ENCODE data around the gene ANKRD37.

The ANKRD37 gene

GRCh38 chr4:185357211-185357610, 39.4 kb upstream of the ANKRD37 start:
- no peak for DNase-seq (ENCODE audit: extremely low read depth, insufficient read length)
- no peak for TF ChIP-seq CTCF (IDR thresholded peaks at IDR 0.05; ENCODE audit: insufficient read depth, low read length, poor library complexity, severe bottlenecking)
- Histone ChIP-seq H3K27me3 (replicated peaks; ENCODE audit: control insufficient read depth, insufficient read depth, low read length) (no peaks in the 10 kb centered on the region), H3K4me3 (replicated peaks; ENCODE audit: low read depth, low read length) (no peak overlapping the region), H3K36me3 (ENCODE audit: control insufficient read depth, insufficient read depth, low read length) (peaks cover 23% of the 10 kb centered on the region)

- Histone ChIP-seq H3K27me3 (replicated peaks; ENCODE audit: control insufficient read depth, insufficient read depth, low read length) (no peaks in the 10 kb centered on the region), H3K4me3 (replicated peaks; ENCODE audit: low read depth, low read length) (no peak overlapping the region), H3K36me3 (ENCODE audit: control insufficient read depth, insufficient read depth, low read length) (peaks cover 22% of the 10 kb centered on the region)
- no peak for TF ChIP-seq CTCF (IDR thresholded peaks at IDR 0.05; ENCODE audit: insufficient read depth, low read length, poor library complexity, severe bottlenecking)
- no peak for DNase-seq (ENCODE audit: extremely low read depth, insufficient read length)
Measured at GRCh38 chr4:185357733-185358440, 38.8 kb upstream of the ANKRD37 start.

- TF ChIP-seq CTCF (IDR thresholded peaks at IDR 0.05; ENCODE audit: insufficient read depth, low read length, poor library complexity, severe bottlenecking), result no peak
- H3K36me3 ChIP-seq (ENCODE audit: control insufficient read depth, insufficient read depth, low read length), result peaks cover 22% of the 10 kb centered on the region
- no peaks in the 10 kb centered on the region for H3K27me3 ChIP-seq (replicated peaks; ENCODE audit: control insufficient read depth, insufficient read depth, low read length)
- H3K4me3 ChIP-seq (replicated peaks; ENCODE audit: low read depth, low read length), result no peak overlapping the region
- DNase-seq (ENCODE audit: extremely low read depth, insufficient read length), result no peak
Measured at GRCh38 chr4:185358514-185358913, 38.1 kb upstream of the ANKRD37 start.

GRCh38 chr4:185358959-185359358, 37.7 kb upstream of the ANKRD37 start:
- H3K4me3 ChIP-seq (replicated peaks; ENCODE audit: low read depth, low read length), result no peak overlapping the region
- H3K27me3 ChIP-seq (replicated peaks; ENCODE audit: control insufficient read depth, insufficient read depth, low read length), result no peaks in the 10 kb centered on the region
- no peak for DNase-seq (ENCODE audit: extremely low read depth, insufficient read length)
- no peak for TF ChIP-seq CTCF (IDR thresholded peaks at IDR 0.05; ENCODE audit: insufficient read depth, low read length, poor library complexity, severe bottlenecking)
- H3K36me3 ChIP-seq (ENCODE audit: control insufficient read depth, insufficient read depth, low read length), result peaks cover 22% of the 10 kb centered on the region

GRCh38 chr4:185359767-185360446, 36.7 kb upstream of the ANKRD37 start:
- H3K4me3 ChIP-seq (replicated peaks; ENCODE audit: low read depth, low read length), result no peak overlapping the region
- peaks cover 18% of the 10 kb centered on the region for H3K36me3 ChIP-seq (ENCODE audit: control insufficient read depth, insufficient read depth, low read length)
- H3K27me3 ChIP-seq (replicated peaks; ENCODE audit: control insufficient read depth, insufficient read depth, low read length), result no peaks in the 10 kb centered on the region
- no peak for TF ChIP-seq CTCF (IDR thresholded peaks at IDR 0.05; ENCODE audit: insufficient read depth, low read length, poor library complexity, severe bottlenecking)
- DNase-seq (ENCODE audit: extremely low read depth, insufficient read length), result no peak

All from GM06990 (cell line).